ENCODE data around the gene CDH22. TPM values are rescaled to one million over a fixed set of nuclear protein-coding genes. Genes with fewer than 3 reads are reported as not detected.

Gene CDH22
- polyA plus RNA-seq, 1 donor from 2014 or later: 2.1 TPM

DNA sequence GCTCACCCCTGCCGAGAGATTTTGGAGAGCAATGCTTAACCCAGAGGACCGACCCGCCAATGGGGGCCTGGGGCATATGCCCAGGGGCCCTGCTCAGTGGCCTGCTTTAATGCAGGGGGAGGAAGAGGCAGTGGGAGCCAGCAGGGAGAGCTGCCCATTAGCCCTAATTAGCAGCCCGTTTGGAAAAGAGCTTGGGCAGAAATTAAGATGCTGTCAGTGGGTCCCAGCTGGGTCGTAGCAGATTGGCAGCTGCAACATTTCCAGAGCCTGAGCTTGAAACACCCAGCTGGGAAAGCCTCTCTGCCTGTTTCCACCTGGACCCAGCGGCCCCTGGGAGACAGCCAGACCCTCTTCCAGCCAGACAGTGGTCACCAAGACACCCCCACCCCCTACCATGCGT is 150.7 kb downstream of the CDH22 start:
- no peaks in the 10 kb centered on the region for H4K20me1 ChIP-seq (ENCODE audit: insufficient read depth)
- no peaks in the 10 kb centered on the region for H3K79me2 ChIP-seq (replicated peaks; ENCODE audit: insufficient read depth, low read length)
- no peaks in the 10 kb centered on the region for H3K36me3 ChIP-seq (ENCODE audit: insufficient read depth, low read length)
- no peak overlapping the region for H2AFZ ChIP-seq (ENCODE audit: low read depth, low read length)
- TF ChIP-seq POLR2AphosphoS5 (IDR thresholded peaks at IDR 0.05) (no peak), TAF1 (IDR thresholded peaks at IDR 0.05; ENCODE audit: low read depth) (no peak), SMC3 (conservative IDR thresholded peaks at IDR 0.05; ENCODE audit: poor library complexity) (no peak), EP300 (conservative IDR thresholded peaks at IDR 0.05; ENCODE audit: poor library complexity, severe bottlenecking) (no peak), MXI1 (conservative IDR thresholded peaks at IDR 0.05; ENCODE audit: poor library complexity, severe bottlenecking) (no peak), EZH2 (IDR thresholded peaks at IDR 0.05; ENCODE audit: borderline replicate concordance, insufficient read depth, low read length, poor library complexity, severe bottlenecking) (no peak), RAD21 (conservative IDR thresholded peaks at IDR 0.05) (no peak)
- TF ChIP-seq, protein P1, sequence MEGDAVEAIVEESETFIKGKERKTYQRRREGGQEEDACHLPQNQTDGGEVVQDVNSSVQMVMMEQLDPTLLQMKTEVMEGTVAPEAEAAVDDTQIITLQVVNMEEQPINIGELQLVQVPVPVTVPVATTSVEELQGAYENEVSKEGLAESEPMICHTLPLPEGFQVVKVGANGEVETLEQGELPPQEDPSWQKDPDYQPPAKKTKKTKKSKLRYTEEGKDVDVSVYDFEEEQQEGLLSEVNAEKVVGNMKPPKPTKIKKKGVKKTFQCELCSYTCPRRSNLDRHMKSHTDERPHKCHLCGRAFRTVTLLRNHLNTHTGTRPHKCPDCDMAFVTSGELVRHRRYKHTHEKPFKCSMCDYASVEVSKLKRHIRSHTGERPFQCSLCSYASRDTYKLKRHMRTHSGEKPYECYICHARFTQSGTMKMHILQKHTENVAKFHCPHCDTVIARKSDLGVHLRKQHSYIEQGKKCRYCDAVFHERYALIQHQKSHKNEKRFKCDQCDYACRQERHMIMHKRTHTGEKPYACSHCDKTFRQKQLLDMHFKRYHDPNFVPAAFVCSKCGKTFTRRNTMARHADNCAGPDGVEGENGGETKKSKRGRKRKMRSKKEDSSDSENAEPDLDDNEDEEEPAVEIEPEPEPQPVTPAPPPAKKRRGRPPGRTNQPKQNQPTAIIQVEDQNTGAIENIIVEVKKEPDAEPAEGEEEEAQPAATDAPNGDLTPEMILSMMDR (IDR thresholded peaks at IDR 0.05; ENCODE audit: poor library complexity, severe bottlenecking): no peak
- TF ChIP-seq, protein P2, sequence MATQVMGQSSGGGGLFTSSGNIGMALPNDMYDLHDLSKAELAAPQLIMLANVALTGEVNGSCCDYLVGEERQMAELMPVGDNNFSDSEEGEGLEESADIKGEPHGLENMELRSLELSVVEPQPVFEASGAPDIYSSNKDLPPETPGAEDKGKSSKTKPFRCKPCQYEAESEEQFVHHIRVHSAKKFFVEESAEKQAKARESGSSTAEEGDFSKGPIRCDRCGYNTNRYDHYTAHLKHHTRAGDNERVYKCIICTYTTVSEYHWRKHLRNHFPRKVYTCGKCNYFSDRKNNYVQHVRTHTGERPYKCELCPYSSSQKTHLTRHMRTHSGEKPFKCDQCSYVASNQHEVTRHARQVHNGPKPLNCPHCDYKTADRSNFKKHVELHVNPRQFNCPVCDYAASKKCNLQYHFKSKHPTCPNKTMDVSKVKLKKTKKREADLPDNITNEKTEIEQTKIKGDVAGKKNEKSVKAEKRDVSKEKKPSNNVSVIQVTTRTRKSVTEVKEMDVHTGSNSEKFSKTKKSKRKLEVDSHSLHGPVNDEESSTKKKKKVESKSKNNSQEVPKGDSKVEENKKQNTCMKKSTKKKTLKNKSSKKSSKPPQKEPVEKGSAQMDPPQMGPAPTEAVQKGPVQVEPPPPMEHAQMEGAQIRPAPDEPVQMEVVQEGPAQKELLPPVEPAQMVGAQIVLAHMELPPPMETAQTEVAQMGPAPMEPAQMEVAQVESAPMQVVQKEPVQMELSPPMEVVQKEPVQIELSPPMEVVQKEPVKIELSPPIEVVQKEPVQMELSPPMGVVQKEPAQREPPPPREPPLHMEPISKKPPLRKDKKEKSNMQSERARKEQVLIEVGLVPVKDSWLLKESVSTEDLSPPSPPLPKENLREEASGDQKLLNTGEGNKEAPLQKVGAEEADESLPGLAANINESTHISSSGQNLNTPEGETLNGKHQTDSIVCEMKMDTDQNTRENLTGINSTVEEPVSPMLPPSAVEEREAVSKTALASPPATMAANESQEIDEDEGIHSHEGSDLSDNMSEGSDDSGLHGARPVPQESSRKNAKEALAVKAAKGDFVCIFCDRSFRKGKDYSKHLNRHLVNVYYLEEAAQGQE (IDR thresholded peaks at IDR 0.05; ENCODE audit: borderline replicate concordance): no peak
- no peak overlapping the region for H3K4me2 ChIP-seq (ENCODE audit: low read length)
- H3K9me3 ChIP-seq (ENCODE audit: low read length): no peaks in the 10 kb centered on the region
- H3K9me2 ChIP-seq (ENCODE audit: insufficient read depth, low read length): no peaks in the 10 kb centered on the region
- H3K4me3 ChIP-seq (ENCODE audit: low read length): no peak overlapping the region
- H3F3A ChIP-seq (ENCODE audit: insufficient read depth, low read length, poor library complexity, severe bottlenecking): no peaks in the 10 kb centered on the region
- no peaks in the 10 kb centered on the region for H3K27me3 ChIP-seq (ENCODE audit: insufficient read depth, low read depth, low read length)
- H3K27ac ChIP-seq (ENCODE audit: low read length): no peak overlapping the region
- no peak overlapping the region for H3K9ac ChIP-seq (ENCODE audit: low read length)

DNA sequence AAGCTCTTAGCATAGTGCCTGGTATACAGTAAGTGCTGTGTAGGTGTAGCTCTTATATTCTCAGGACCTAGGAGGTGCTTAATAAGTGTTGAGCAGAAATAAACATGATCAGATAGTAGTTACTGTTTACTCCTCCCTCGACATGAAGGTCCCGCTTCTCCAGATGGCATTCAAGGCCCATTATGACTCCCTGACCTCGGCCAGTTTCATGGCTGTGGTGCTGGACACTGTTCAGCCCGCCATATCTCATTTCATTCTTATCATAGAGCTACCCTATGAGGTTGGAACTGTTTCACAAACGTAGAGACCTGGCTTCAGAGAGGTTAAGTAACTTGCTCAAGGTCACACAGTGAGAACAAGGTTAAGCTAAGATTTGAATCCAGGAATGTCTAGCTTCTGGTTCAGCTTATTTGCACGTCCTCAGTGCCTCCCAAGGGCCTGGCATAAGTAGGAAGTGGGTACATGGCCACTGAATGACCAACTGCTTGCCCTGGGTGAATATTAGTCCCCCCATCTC is 151.2 kb downstream of the CDH22 start:
- Histone ChIP-seq H3K9me2 (ENCODE audit: insufficient read depth, low read length) (no peaks in the 10 kb centered on the region), H3K4me2 (ENCODE audit: low read length) (no peak overlapping the region), H3K79me2 (replicated peaks; ENCODE audit: insufficient read depth, low read length) (no peaks in the 10 kb centered on the region), H3K4me3 (ENCODE audit: low read length) (no peak overlapping the region), H3F3A (ENCODE audit: insufficient read depth, low read length, poor library complexity, severe bottlenecking) (no peaks in the 10 kb centered on the region), H3K27ac (ENCODE audit: low read length) (no peak overlapping the region), H2AFZ (ENCODE audit: low read depth, low read length) (no peak overlapping the region), H3K9ac (ENCODE audit: low read length) (no peak overlapping the region), H3K36me3 (ENCODE audit: insufficient read depth, low read length) (no peaks in the 10 kb centered on the region), H3K27me3 (ENCODE audit: insufficient read depth, low read depth, low read length) (no peaks in the 10 kb centered on the region), H4K20me1 (ENCODE audit: insufficient read depth) (no peaks in the 10 kb centered on the region), H3K9me3 (ENCODE audit: low read length) (no peaks in the 10 kb centered on the region)
- TF ChIP-seq POLR2AphosphoS5 (IDR thresholded peaks at IDR 0.05) (no peak), SMC3 (conservative IDR thresholded peaks at IDR 0.05; ENCODE audit: poor library complexity) (no peak), MXI1 (conservative IDR thresholded peaks at IDR 0.05; ENCODE audit: poor library complexity, severe bottlenecking) (no peak), EZH2 (IDR thresholded peaks at IDR 0.05; ENCODE audit: borderline replicate concordance, insufficient read depth, low read length, poor library complexity, severe bottlenecking) (no peak), RAD21 (conservative IDR thresholded peaks at IDR 0.05) (no peak), EP300 (conservative IDR thresholded peaks at IDR 0.05; ENCODE audit: poor library complexity, severe bottlenecking) (no peak), TAF1 (IDR thresholded peaks at IDR 0.05; ENCODE audit: low read depth) (no peak)
- TF ChIP-seq, protein P1 (IDR thresholded peaks at IDR 0.05; ENCODE audit: poor library complexity, severe bottlenecking): no peak
- TF ChIP-seq, protein P2 (IDR thresholded peaks at IDR 0.05; ENCODE audit: borderline replicate concordance): no peak

Data from neural cell (in vitro differentiated cells).